ENCODE measurements around the gene DUS1L. TPM values are rescaled to one million over a fixed set of nuclear protein-coding genes. Genes with fewer than 3 reads are reported as not detected.
"Not testable (repeated sequence)": the region's sequence is repeated elsewhere in the genome, so short reads cannot be mapped to it uniquely, and the experiment has no call there.

Gene DUS1L
- total RNA-seq, 1 experiment from 2014 or later: 165 TPM

GRCh38 chr17:82039695-82040299 lies 25.8 kb downstream of the DUS1L start:
- DNase-seq (ENCODE audit: low spot score): no peak

- DNase-seq (ENCODE audit: low spot score): not testable (repeated sequence)
Observed at GRCh38 chr17:82038796-82039409, 26.7 kb downstream of the DUS1L start.

GRCh38 chr17:82037889-82038195 lies 27.8 kb downstream of the DUS1L start:
- DNase-seq (ENCODE audit: low spot score): no peak

GRCh38 chr17:82037092-82037888 lies 28.3 kb downstream of the DUS1L start, which contains the start of gene DCXR:
DCXR (minus strand) TSS chr17:82037697; CDS start chr17:82037682, 15 bp downstream.
- DNase-seq (ENCODE audit: low spot score): peak; percentile 93

GRCh38 chr17:82036634-82037091 lies 28.9 kb downstream of the DUS1L start:
- no peak for DNase-seq (ENCODE audit: low spot score)

GRCh38 chr17:82035956-82036633 lies 29.5 kb downstream of the DUS1L start:
- DNase-seq (ENCODE audit: low spot score): no peak

- no peak for DNase-seq (ENCODE audit: low spot score)
Observed at GRCh38 chr17:82035488-82035887, 30.1 kb downstream of the DUS1L start.

- DNase-seq (ENCODE audit: low spot score): no peak
Observed at GRCh38 chr17:82034371-82035011, 31.1 kb downstream of the DUS1L start.

GRCh38 chr17:82033359-82034085 lies 32.1 kb downstream of the DUS1L start:
- DNase-seq (ENCODE audit: low spot score): no peak

GRCh38 chr17:82031885-82032627 lies 33.5 kb downstream of the DUS1L start:
- no peak for DNase-seq (ENCODE audit: low spot score)

GRCh38 chr17:82031303-82031884 lies 34.2 kb downstream of the DUS1L start, which contains the start of gene RAC3:
RAC3 (plus strand) TSS chr17:82031678; CDS start chr17:82031762, 84 bp downstream.
- no peak for DNase-seq (ENCODE audit: low spot score)

GRCh38 chr17:82030470-82031302 lies 34.9 kb downstream of the DUS1L start:
- DNase-seq (ENCODE audit: low spot score): no peak

- DNase-seq (ENCODE audit: low spot score): no peak
Observed at GRCh38 chr17:82029990-82030469, 35.6 kb downstream of the DUS1L start.

- no peak for DNase-seq (ENCODE audit: low spot score)
Observed at GRCh38 chr17:82029391-82029790, 36.2 kb downstream of the DUS1L start.

- DNase-seq (ENCODE audit: low spot score): no peak
Observed at GRCh38 chr17:82028966-82029365, 36.6 kb downstream of the DUS1L start.

GRCh38 chr17:82028246-82028645 lies 37.4 kb downstream of the DUS1L start:
- DNase-seq (ENCODE audit: low spot score): no peak

GRCh38 chr17:82025401-82026107 lies 40.0 kb downstream of the DUS1L start:
- no peak for DNase-seq (ENCODE audit: low spot score)

- DNase-seq (ENCODE audit: low spot score): no peak
Observed at GRCh38 chr17:82024859-82025258, 40.7 kb downstream of the DUS1L start.
